GM10847 (cell line): ENCODE results near the gene FASTK.
A peak's percentile ranks its signal among the peaks of the same experiment; 100 is the strongest.

Experiments used
- POLR2A ChIP-seq: IDR thresholded peaks from 2 replicates; pipeline ENCODE4 v1.6.1; 2011; ENCODE audit not compliant: insufficient read length; ENCODE audit errors: extremely low read depth

FASTK gene

GRCh38 chr7:151057989-151058780 is 22.4 kb downstream of the FASTK start:
- TF ChIP-seq POLR2A: peak; percentile 34

- TF ChIP-seq POLR2A: no peak
Observed at GRCh38 chr7:151057506-151057988, 23.1 kb downstream of the FASTK start, which contains the start of gene CDK5. CDK5 (minus strand) TSS chr7:151057897; CDS start chr7:151057848, 49 bp downstream.

- no peak for TF ChIP-seq POLR2A
Observed at GRCh38 chr7:151056666-151057505, 23.7 kb downstream of the FASTK start.

GRCh38 chr7:151056283-151056665 is 24.3 kb downstream of the FASTK start:
- TF ChIP-seq POLR2A: no peak

GRCh38 chr7:151053751-151054150 is 26.9 kb downstream of the FASTK start:
- no peak for TF ChIP-seq POLR2A

GRCh38 chr7:151053096-151053495 is 27.5 kb downstream of the FASTK start:
- TF ChIP-seq POLR2A: no peak

- no peak for TF ChIP-seq POLR2A
Observed at GRCh38 chr7:151051108-151051507, 29.5 kb downstream of the FASTK start.

- no peak for TF ChIP-seq POLR2A
Observed at GRCh38 chr7:151048911-151049463, 31.6 kb downstream of the FASTK start.

GRCh38 chr7:151047976-151048815 is 32.4 kb downstream of the FASTK start, which contains the start of gene ASIC3:
ASIC3 (plus strand) TSS chr7:151048531; CDS start chr7:151048886, 355 bp downstream.
- TF ChIP-seq POLR2A: no peak

- TF ChIP-seq POLR2A: no peak
Observed at GRCh38 chr7:151046603-151047573, 33.7 kb downstream of the FASTK start.

GRCh38 chr7:151045967-151046366 is 34.6 kb downstream of the FASTK start:
- TF ChIP-seq POLR2A: no peak

GRCh38 chr7:151045262-151045661 is 35.3 kb downstream of the FASTK start:
- TF ChIP-seq POLR2A: no peak

- TF ChIP-seq POLR2A: no peak
Observed at GRCh38 chr7:151043959-151044358, 36.6 kb downstream of the FASTK start.
